GM12801 (cell line): ENCODE results near the gene EGR2.

Experiments
- TF ChIP-seq, protein P1 (sequence below): IDR thresholded peaks from one replicate; pipeline ENCODE4 v1.5.1; 2011; ENCODE audit warnings: control low read depth; ENCODE audit not compliant: insufficient read length; ENCODE audit errors: extremely low read depth

EGR2 gene

DNA sequence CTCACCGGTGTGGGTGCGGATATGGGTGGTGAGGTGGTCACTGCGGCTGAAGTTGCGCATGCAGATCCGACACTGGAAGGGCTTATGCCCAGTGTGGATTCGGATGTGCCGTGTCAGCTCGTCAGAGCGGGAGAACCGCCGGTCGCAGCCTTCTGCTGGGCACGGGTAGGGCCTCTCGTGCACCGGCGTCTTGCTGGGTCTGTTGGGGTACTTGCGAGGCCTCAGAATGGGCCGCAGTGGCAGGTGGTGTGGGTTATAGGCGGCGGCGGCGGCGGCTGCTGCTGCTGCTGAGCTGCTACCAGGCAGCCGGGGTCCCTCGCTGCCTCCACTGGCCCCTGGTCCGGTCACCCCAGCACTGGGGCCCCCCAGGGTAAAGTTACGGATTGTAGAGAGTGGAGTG lies 2.7 kb downstream of the EGR2 start:
- TF ChIP-seq, protein P1, sequence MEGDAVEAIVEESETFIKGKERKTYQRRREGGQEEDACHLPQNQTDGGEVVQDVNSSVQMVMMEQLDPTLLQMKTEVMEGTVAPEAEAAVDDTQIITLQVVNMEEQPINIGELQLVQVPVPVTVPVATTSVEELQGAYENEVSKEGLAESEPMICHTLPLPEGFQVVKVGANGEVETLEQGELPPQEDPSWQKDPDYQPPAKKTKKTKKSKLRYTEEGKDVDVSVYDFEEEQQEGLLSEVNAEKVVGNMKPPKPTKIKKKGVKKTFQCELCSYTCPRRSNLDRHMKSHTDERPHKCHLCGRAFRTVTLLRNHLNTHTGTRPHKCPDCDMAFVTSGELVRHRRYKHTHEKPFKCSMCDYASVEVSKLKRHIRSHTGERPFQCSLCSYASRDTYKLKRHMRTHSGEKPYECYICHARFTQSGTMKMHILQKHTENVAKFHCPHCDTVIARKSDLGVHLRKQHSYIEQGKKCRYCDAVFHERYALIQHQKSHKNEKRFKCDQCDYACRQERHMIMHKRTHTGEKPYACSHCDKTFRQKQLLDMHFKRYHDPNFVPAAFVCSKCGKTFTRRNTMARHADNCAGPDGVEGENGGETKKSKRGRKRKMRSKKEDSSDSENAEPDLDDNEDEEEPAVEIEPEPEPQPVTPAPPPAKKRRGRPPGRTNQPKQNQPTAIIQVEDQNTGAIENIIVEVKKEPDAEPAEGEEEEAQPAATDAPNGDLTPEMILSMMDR: no peak

DNA sequence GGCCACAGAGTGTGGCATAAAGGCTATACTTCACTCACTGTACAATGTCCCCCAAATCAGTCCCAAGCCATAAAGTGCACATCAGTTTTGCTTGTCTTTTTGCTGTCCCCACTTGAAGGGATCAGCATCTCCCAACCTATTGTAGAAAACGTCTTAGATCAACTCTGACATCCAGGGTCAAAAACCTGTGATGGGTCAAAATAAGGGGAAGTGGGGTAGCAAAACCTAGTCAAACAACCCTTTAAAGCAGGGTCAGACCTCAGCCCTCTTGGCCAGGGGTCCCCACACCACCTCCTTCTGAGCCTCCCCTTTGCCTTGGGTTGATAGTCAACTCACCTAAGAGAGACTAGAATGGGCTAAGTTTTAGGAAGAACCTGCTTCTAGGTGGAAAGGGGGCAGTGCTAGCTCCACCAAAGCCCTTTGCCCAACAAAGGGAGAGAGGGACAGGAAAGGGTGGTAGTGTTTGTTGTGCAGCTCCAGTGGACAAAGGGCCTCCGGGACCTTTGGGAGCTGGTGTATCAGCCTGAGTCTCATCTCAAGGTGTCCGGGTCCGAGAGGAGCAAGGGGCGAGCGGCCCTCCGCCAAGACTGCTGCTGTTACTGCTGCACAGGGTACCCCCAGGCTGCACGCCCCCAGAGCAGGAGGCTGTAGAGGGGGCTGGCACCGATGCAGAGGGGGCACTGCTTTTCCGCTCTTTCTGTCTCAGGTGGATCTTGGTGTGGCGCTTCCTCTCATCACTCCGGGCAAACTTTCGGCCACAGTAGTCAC lies 3.3 kb downstream of the EGR2 start:
- TF ChIP-seq, protein P1: no peak

- TF ChIP-seq, protein P1: no peak
Observed at GRCh38 chr10:62811159-62811875, 4.8 kb downstream of the EGR2 start.

DNA sequence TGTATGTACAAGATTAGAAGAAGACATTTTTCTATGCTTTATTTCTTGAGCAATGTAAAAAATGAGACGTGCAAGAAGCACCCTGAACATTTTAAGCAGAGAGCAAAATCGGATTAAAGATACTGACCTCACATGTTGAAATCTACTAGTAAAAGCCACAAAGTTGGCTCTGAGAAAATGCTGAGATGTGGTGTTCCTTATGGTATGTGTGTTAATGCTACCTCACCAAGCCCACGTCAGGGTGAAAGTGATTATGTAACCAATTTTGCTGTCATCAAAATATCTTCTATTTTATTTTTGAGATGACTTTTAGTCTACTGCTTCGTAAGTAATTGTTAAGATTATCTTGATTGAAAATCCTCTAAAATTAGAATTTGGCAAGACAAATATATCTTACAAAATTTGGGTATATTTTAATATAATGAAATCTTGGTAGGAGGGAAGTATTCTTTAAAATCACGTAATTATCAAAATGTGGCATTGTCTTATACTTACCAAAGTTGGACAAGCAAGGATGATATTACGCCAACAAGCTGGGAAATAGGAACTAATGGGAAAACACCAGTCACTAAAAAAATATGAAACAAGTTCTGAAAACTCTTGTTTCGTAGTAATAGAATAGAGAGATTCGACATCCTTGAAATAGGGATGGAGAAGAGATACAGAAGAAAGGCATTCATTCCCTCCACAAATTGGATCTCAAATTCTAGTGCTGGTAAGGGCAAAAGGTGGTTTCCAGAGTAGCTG lies 5.8 kb downstream of the EGR2 start:
- TF ChIP-seq, protein P1: no peak

- TF ChIP-seq, protein P1: no peak
Observed at GRCh38 chr10:62806251-62806650, 9.9 kb downstream of the EGR2 start.

GRCh38 chr10:62805231-62806099 lies 10.7 kb downstream of the EGR2 start:
- TF ChIP-seq, protein P1: no peak
